HG02642 (cell line): ENCODE data around the gene NFKBIA.
"Not testable (repeated sequence)": the region's sequence is repeated elsewhere in the genome, so short reads cannot be mapped to it uniquely, and the experiment has no call there.

Experiments used
- ATAC-seq: cut with Tn5 transposase; IDR thresholded peaks from one replicate; pipeline ENCODE4 v1.9.1; 2021; ENCODE audit warnings: mild to moderate bottlenecking; ENCODE audit not compliant: unreplicated experiment, poor library complexity

Gene NFKBIA

GRCh38 chr14:35404449-35405303 is at the start of gene NFKBIA:
Gene NFKBIA, minus strand, starts transcription at chr14:35404749. Its CDS starts 105 bp downstream, at chr14:35404644.
- peak; percentile 70 for ATAC-seq

- ATAC-seq, result no peak
Observed at GRCh38 chr14:35446450-35446849, 41.9 kb upstream of the NFKBIA start.

- ATAC-seq, result no peak
Observed at GRCh38 chr14:35444104-35444503, 39.6 kb upstream of the NFKBIA start.

GRCh38 chr14:35441160-35441559 is 36.6 kb upstream of the NFKBIA start:
- ATAC-seq, result no peak

GRCh38 chr14:35438910-35439713 is 34.6 kb upstream of the NFKBIA start:
- ATAC-seq, result no peak

GRCh38 chr14:35438492-35438891 is 33.9 kb upstream of the NFKBIA start:
- not testable (repeated sequence) for ATAC-seq

GRCh38 chr14:35435177-35435576 is 30.6 kb upstream of the NFKBIA start:
- no peak for ATAC-seq

- no peak for ATAC-seq
Observed at GRCh38 chr14:35433826-35434225, 29.3 kb upstream of the NFKBIA start.

GRCh38 chr14:35430459-35431199 is 26.1 kb upstream of the NFKBIA start:
- ATAC-seq, result no peak

GRCh38 chr14:35429951-35430350 is 25.4 kb upstream of the NFKBIA start:
- ATAC-seq, result no peak

GRCh38 chr14:35425850-35426249 is 21.3 kb upstream of the NFKBIA start:
- ATAC-seq, result no peak

GRCh38 chr14:35423621-35424020 is 19.1 kb upstream of the NFKBIA start:
- ATAC-seq, result no peak

GRCh38 chr14:35420036-35420811 is 15.7 kb upstream of the NFKBIA start:
- no peak for ATAC-seq

- ATAC-seq, result no peak
Observed at GRCh38 chr14:35419429-35419841, 14.9 kb upstream of the NFKBIA start.

- ATAC-seq, result no peak
Observed at GRCh38 chr14:35418093-35418492, 13.5 kb upstream of the NFKBIA start.

GRCh38 chr14:35416108-35416750 is 11.7 kb upstream of the NFKBIA start:
- peak; percentile 54 for ATAC-seq

- ATAC-seq, result no peak
Observed at GRCh38 chr14:35414365-35414764, 9.8 kb upstream of the NFKBIA start.

- no peak for ATAC-seq
Observed at GRCh38 chr14:35412272-35413056, 7.9 kb upstream of the NFKBIA start.

GRCh38 chr14:35410858-35411257 is 6.3 kb upstream of the NFKBIA start:
- ATAC-seq, result no peak
